Adrenal gland (tissue), 5 donors: ENCODE results near the gene PLAAT5.

Experiments
- CTCF ChIP-seq, 6 experiments: fragments of 450-650 bp in 4 of 6; fragments of 200-600 bp in 2 of 6; sonication (generic) in 1 of 6; IDR thresholded peaks; 1 replicate in 5 of 6; 2 replicates in 1 of 6; pipeline versions ENCODE4 v1.5.1 to v1.8.0; 2016 to 2021; ENCODE audit warnings: antibody characterized with exemption in 6 of 6, mild to moderate bottlenecking in 2 of 6, moderate library complexity in 1 of 6
- POLR2A ChIP-seq, 2 donors: fragments of 450-650 bp; IDR thresholded peaks; one replicate each; pipeline ENCODE4 v1.6.1; 2017; ENCODE audit warnings: antibody characterized with exemption in 2 of 2, mild to moderate bottlenecking in 2 of 2, moderate library complexity in 1 of 2
- donor health status: DM: no; HTN: no; CAD: no.

GRCh38 chr11:63417174-63417852 lies 73.7 kb downstream of the PLAAT5 start:
- TF ChIP-seq CTCF (IDR thresholded peaks at IDR 0.05) (no peak), POLR2A (IDR thresholded peaks at IDR 0.05) (no peak)
